ENCODE results near the gene ZNF248. TPM values are rescaled to one million over a fixed set of nuclear protein-coding genes. Genes with fewer than 3 reads are reported as not detected.

ZNF248 gene
- total RNA-seq, 1 experiment from 2014 or later = 17.6 TPM

- H3K27ac Mint-ChIP-seq (ENCODE audit: unreplicated experiment) = no peak overlapping the region
- ChIA-PET POLR2A (no interaction called here), CTCF (no interaction called here)
- no peak for DNase-seq
- no peak overlapping the region for H3K4me3 Mint-ChIP-seq (ENCODE audit: unreplicated experiment)
- H3K9me3 ChIP-seq = peaks cover 3% of the 10 kb centered on the region; the same call in 1 of the 2 replicates
- H3K27me3 ChIP-seq (replicated peaks; ENCODE audit: control insufficient read depth, insufficient read depth, low read length) = no peaks in the 10 kb centered on the region
- intact Hi-C loops (cut with micrococcal nuclease; ENCODE audit: unreplicated experiment) = no loop called here
- H3K4me3 ChIP-seq (ENCODE audit: low read depth, low read length) = no peak overlapping the region
- no peaks in the 10 kb centered on the region for H3K36me3 Mint-ChIP-seq (ENCODE audit: insufficient read depth, unreplicated experiment)
- no TSS peak for BruUV-seq (replicated peaks)
- no peak for TF ChIP-seq CTCF (IDR thresholded peaks at IDR 0.05; ENCODE audit: insufficient read depth in 1 of 2, low read depth in 1 of 2, low read length in 1 of 2, severe bottlenecking in 1 of 2, unreplicated experiment in 1 of 2)
- H3K4me1 ChIP-seq = no peaks in the 10 kb centered on the region
- no peaks in the 10 kb centered on the region for H3K4me1 Mint-ChIP-seq (ENCODE audit: low read depth, unreplicated experiment)
- no peaks in the 10 kb centered on the region for H3K36me3 ChIP-seq (ENCODE audit: control insufficient read depth, insufficient read depth, low read length)
- no peaks in the 10 kb centered on the region for H3K27me3 Mint-ChIP-seq (ENCODE audit: insufficient read depth, unreplicated experiment)
- no peaks in the 10 kb centered on the region for H3K9me3 Mint-ChIP-seq (ENCODE audit: unreplicated experiment)
Measured at GRCh38 chr10:37775612-37776011, 81.8 kb downstream of the ZNF248 start.

GRCh38 chr10:37774351-37774750 is 83.1 kb downstream of the ZNF248 start:
- ChIA-PET POLR2A (no interaction called here), CTCF (no interaction called here)
- no peak for TF ChIP-seq CTCF (IDR thresholded peaks at IDR 0.05; ENCODE audit: insufficient read depth in 1 of 2, low read depth in 1 of 2, low read length in 1 of 2, severe bottlenecking in 1 of 2, unreplicated experiment in 1 of 2)
- Mint-ChIP-seq H3K36me3 (ENCODE audit: insufficient read depth, unreplicated experiment) (no peaks in the 10 kb centered on the region), H3K9me3 (ENCODE audit: unreplicated experiment) (no peaks in the 10 kb centered on the region), H3K4me1 (ENCODE audit: low read depth, unreplicated experiment) (no peaks in the 10 kb centered on the region), H3K27ac (ENCODE audit: unreplicated experiment) (no peak overlapping the region), H3K4me3 (ENCODE audit: unreplicated experiment) (no peak overlapping the region), H3K27me3 (ENCODE audit: insufficient read depth, unreplicated experiment) (no peaks in the 10 kb centered on the region)
- Histone ChIP-seq H3K9me3 (no peaks in the 10 kb centered on the region), H3K4me3 (ENCODE audit: low read depth, low read length) (no peak overlapping the region), H3K27me3 (replicated peaks; ENCODE audit: control insufficient read depth, insufficient read depth, low read length) (no peaks in the 10 kb centered on the region), H3K36me3 (ENCODE audit: control insufficient read depth, insufficient read depth, low read length) (no peaks in the 10 kb centered on the region), H3K4me1 (no peaks in the 10 kb centered on the region)
- BruUV-seq (replicated peaks) = no TSS peak
- no peak for DNase-seq
- intact Hi-C loops (cut with micrococcal nuclease; ENCODE audit: unreplicated experiment) = no loop called here

GRCh38 chr10:37765216-37765615 is 92.2 kb downstream of the ZNF248 start:
- no peaks in the 10 kb centered on the region for H3K4me1 Mint-ChIP-seq (ENCODE audit: low read depth, unreplicated experiment)

More at GRCh38 chr10:37765216-37765615, 92.2 kb downstream of the ZNF248 start:
- no peak for TF ChIP-seq CTCF (IDR thresholded peaks at IDR 0.05; ENCODE audit: insufficient read depth in 1 of 2, low read depth in 1 of 2, low read length in 1 of 2, severe bottlenecking in 1 of 2, unreplicated experiment in 1 of 2)
- Histone ChIP-seq H3K9me3 (peaks cover 19% of the 10 kb centered on the region), H3K36me3 (ENCODE audit: control insufficient read depth, insufficient read depth, low read length) (no peaks in the 10 kb centered on the region), H3K4me3 (ENCODE audit: low read depth, low read length) (no peak overlapping the region), H3K27me3 (replicated peaks; ENCODE audit: control insufficient read depth, insufficient read depth, low read length) (no peaks in the 10 kb centered on the region), H3K4me1 (no peaks in the 10 kb centered on the region)
- POLR2A ChIA-PET = no interaction called here
- no TSS peak for BruUV-seq (replicated peaks)
- H3K4me3 Mint-ChIP-seq (ENCODE audit: unreplicated experiment) = no peak overlapping the region
- CTCF ChIA-PET = no interaction called here
- peaks cover 13% of the 10 kb centered on the region for H3K36me3 Mint-ChIP-seq (ENCODE audit: insufficient read depth, unreplicated experiment)
- H3K9me3 Mint-ChIP-seq (ENCODE audit: unreplicated experiment) = peaks cover 55% of the 10 kb centered on the region
- no peaks in the 10 kb centered on the region for H3K27me3 Mint-ChIP-seq (ENCODE audit: insufficient read depth, unreplicated experiment)
- intact Hi-C loops (cut with micrococcal nuclease; ENCODE audit: unreplicated experiment) = no loop called here
- DNase-seq = no peak
- no peak overlapping the region for H3K27ac Mint-ChIP-seq (ENCODE audit: unreplicated experiment)

All from Caco-2 (cell line).